Lower leg skin (tissue), 4 donors: ENCODE results near the gene SEMA5B. TPM values are rescaled to one million over a fixed set of nuclear protein-coding genes. Genes with fewer than 3 reads are reported as not detected.

Experiments
- DNase-seq, 2 donors: peaks; one replicate each; pipeline ENCODE4 v3.0.0-alpha.2; 2019; ENCODE audit warnings: low spot score in 2 of 2
- H3K4me3 ChIP-seq: fragments of 200-600 bp; sonication (generic); 2 replicates; pipeline ENCODE4 v1.5.1; 2017; ENCODE audit warnings: mild to moderate bottlenecking, low read depth; ENCODE audit not compliant: poor library complexity, severe bottlenecking
- POLR2A ChIP-seq, 2 donors: fragments of 450-650 bp; IDR thresholded peaks; one replicate each; pipeline ENCODE4 v1.6.1; 2016 to 2017; ENCODE audit warnings: antibody characterized with exemption in 2 of 2, mild to moderate bottlenecking in 1 of 2, moderate library complexity in 1 of 2
- WGBS, 2 donors: methylation state at CpG; one replicate each; pipeline ENCODE4 v1.1.5; 2018; 5-methylcytosine and 5-hydroxymethylcytosine counted together
- intact Hi-C: fragments of 100-400 bp; cut with DNase I; formaldehyde crosslinking; loops from one replicate; pipeline ENCODE4 v1.15.0; 2023; ENCODE audit warnings: low total_unique reads
- total RNA-seq, 4 donors: library from RNA; depleted of rRNA; stranded (reverse); fragments of >200 nt; gene quantifications; one replicate each; pipeline ENCODE4 v1.1.0, GENCODE V29; 2016
- TF ChIP-seq, protein P1 (sequence below), 3 donors: fragments of 450-650 bp; IDR thresholded peaks; one replicate each; pipeline ENCODE4 v1.5.1; 2016; ENCODE audit warnings: antibody characterized with exemption in 3 of 3, mild to moderate bottlenecking in 3 of 3, moderate library complexity in 2 of 3

The SEMA5B gene
- total RNA-seq, 4 donors from 2014 or later = 0.21 to 1.8 (median 0.61) TPM

DNA sequence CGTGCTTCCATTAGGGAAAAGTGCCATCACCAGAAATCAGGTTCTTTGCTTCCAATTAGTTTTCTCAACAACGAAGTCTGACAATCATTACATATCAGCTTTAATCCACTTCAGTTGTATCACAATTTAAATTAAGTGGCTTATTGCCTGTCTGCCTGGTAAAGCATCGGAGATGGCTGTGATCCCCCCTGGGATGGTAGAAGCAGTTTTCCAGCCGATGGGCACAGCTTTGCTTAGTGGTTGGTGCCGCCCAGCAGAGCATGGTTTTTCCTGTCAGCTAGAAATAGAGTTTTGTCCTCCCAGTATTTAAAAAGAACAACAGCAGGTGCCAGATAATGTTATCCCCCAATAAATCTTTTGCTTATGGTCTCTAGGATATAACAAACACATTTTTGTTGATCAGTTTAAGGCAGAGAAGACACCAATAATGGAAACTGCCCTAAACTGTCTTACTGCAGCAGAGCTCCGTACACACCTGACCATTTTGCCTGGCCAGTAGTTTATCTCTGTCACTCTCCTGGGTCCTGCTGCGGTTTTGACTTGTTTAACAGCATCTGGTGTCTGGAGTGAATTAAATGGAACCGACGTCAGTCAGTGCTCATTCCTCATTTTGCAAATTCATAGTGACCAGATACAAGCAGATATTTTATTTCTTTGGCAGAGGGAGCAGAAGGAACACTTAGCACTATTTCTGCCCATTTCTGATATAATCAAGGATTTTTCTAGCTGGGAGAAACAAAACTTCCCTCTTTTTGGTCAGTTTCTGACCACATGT lies 153.6 kb downstream of the SEMA5B start:
- TF ChIP-seq, protein P1, sequence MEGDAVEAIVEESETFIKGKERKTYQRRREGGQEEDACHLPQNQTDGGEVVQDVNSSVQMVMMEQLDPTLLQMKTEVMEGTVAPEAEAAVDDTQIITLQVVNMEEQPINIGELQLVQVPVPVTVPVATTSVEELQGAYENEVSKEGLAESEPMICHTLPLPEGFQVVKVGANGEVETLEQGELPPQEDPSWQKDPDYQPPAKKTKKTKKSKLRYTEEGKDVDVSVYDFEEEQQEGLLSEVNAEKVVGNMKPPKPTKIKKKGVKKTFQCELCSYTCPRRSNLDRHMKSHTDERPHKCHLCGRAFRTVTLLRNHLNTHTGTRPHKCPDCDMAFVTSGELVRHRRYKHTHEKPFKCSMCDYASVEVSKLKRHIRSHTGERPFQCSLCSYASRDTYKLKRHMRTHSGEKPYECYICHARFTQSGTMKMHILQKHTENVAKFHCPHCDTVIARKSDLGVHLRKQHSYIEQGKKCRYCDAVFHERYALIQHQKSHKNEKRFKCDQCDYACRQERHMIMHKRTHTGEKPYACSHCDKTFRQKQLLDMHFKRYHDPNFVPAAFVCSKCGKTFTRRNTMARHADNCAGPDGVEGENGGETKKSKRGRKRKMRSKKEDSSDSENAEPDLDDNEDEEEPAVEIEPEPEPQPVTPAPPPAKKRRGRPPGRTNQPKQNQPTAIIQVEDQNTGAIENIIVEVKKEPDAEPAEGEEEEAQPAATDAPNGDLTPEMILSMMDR (IDR thresholded peaks at IDR 0.05) = no peak
- no peak for TF ChIP-seq POLR2A (IDR thresholded peaks at IDR 0.05)
- intact Hi-C loops = no loop called here
- no peak overlapping the region for H3K4me3 ChIP-seq
- 82 to 86% methylated on average over 9 of the region's 9 CpGs for WGBS, 2 donors
- no peak for DNase-seq

DNA sequence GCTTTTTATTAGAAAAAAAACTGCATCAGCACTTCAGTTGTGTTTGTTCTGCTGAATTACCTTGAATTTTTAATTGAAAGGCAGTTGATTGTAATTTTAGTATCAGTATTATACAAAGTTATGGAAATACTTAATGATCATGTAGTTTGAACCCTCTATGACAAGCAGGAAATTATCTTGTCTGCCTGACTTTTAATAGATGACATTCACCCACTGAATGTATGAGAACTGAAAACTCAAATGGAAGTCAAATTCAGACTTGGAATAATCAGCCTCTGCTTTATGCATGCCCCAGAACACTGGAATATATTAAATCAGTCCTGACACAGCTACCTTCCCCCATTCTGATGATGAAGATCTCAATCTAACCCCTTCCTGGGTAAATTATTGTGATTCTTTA lies 159.2 kb downstream of the SEMA5B start:
- H3K4me3 ChIP-seq = no peak overlapping the region
- no peak for DNase-seq
- TF ChIP-seq POLR2A (IDR thresholded peaks at IDR 0.05) = no peak
- TF ChIP-seq, protein P1 (IDR thresholded peaks at IDR 0.05) = no peak
- intact Hi-C loops = no loop called here

DNA sequence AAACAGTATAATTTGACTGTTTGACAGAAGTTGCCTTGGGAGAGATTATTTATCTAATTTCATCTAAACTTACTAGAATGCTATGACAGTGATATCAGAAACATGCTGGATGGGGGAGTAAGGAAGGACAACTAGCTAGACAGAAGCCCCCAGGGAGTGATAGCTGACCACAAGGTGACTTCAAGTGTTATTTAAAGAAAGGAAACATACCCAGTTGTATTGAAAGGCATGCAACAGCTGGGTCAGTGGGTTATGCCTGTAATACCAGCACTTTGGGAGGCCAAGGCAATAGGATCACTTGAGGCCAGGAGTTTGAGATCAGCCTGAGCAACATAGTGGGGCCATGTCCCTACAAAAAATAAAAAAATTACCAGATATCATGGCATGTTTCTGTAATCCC lies 163.1 kb downstream of the SEMA5B start:
- no peak for DNase-seq
- intact Hi-C loops = no loop called here
- TF ChIP-seq, protein P1 (IDR thresholded peaks at IDR 0.05) = no peak
- TF ChIP-seq POLR2A (IDR thresholded peaks at IDR 0.05) = no peak
- H3K4me3 ChIP-seq = no peak overlapping the region

DNA sequence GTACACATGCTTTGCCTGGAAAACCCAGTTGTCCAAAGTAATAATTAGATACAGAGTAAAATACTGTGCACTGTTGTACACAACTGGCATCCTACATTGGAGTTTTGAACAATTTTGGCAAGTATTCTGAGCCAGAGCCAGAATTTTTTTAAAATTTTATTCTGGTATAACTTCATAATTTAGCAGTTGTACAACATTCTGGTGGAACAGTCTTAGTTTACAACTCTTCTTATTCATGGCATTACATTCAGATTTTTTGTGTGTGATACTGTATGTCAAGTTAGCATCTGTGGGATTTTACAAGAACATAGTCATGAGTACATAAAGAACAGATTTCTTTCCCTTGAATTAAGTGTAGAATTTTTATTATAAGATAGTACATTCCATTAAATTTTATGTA lies 165.2 kb downstream of the SEMA5B start:
- no peak for TF ChIP-seq POLR2A (IDR thresholded peaks at IDR 0.05)
- TF ChIP-seq, protein P1 (IDR thresholded peaks at IDR 0.05) = no peak
- DNase-seq = no peak
- intact Hi-C loops = no loop called here
- no peak overlapping the region for H3K4me3 ChIP-seq

Other genes with a start within 250 kb of the SEMA5B start
- 10 to 100 TPM in 2 of 4 donors, 1 to 10 TPM in 2; 9.6 to 19.0 (median 11.0) TPM for gene HSPBAP1, start 233.9 kb downstream of the SEMA5B start, total RNA-seq
- 10 to 100 TPM; 28.0 to 41.8 (median 37.9) TPM for gene SLC49A4, start 232.7 kb downstream of the SEMA5B start, total RNA-seq
- gene PDIA5, start 39.3 kb upstream of the SEMA5B start, total RNA-seq = 10 to 100 TPM in 1 of 4 donors, 1 to 10 TPM in 3; 4.6 to 17.1 (median 5.3) TPM
- gene SEC22A, start 174.2 kb upstream of the SEMA5B start, total RNA-seq = 10 to 100 TPM; 20.4 to 37.4 (median 28.2) TPM